K562 (cell line): ENCODE data around the gene ELMO1. TPM values are rescaled to one million over a fixed set of nuclear protein-coding genes. Genes with fewer than 3 reads are reported as not detected.
A peak's percentile ranks its signal among the peaks of the same experiment; 100 is the strongest.

Experiments used
- MCM7 ChIP-seq, 2 experiments: fragments of 450-650 bp; IDR thresholded peaks; 2 replicates each; pipeline ENCODE4 v1.6.1; 2016 to 2018
- RAD21 ChIP-seq, 2 experiments: fragments of 250-450 bp in 1 of 2; fragments of 450-650 bp in 1 of 2; sonication (Bioruptor Pico) in 1 of 2; formaldehyde crosslinking in 1 of 2; IDR thresholded peaks in 1 of 2; conservative IDR thresholded peaks in 1 of 2; 2 replicates each; pipeline versions ENCODE4 v1.4.0 to v1.8.0; 2020 to 2022; ENCODE audit warnings: mild to moderate bottlenecking in 2 of 2, moderate library complexity in 1 of 2
- TEAD2 ChIP-seq: fragments of 450-650 bp; IDR thresholded peaks from 2 replicates; pipeline ENCODE4 v1.6.1; 2016; ENCODE audit warnings: missing genetic modification characterization, control low read depth, missing compliant biosample characterization
- ZNF253 ChIP-seq: fragments of 250-450 bp; sonication (Bioruptor Pico); conservative IDR thresholded peaks from 2 replicates; pipeline ENCODE4 v1.6.1; 2021; ENCODE audit warnings: mild to moderate bottlenecking
- polyA plus RNA-seq, 8 experiments: library from polyadenylated mRNA; depleted of rRNA in 4 of 8; stranded (reverse) in 5 of 8; unstranded in 3 of 8; fragments of >200 nt; fragmentation: Nextera tagmentation in 2 of 8; fragmentation: Illumina TruSeq in 1 of 8; extraction: Ambion mirVana in 2 of 8; extraction: Trizol in 1 of 8; gene quantifications; 2 replicates each; pipeline versions ENCODE4 v1.2.1 to v1.2.3, GENCODE V29; 2011 to 2014; ENCODE audit warnings: inconsistent platforms in 1 of 8, missing spikeins in 1 of 8
- total RNA-seq, 7 experiments: library from RNA; depleted of rRNA in 6 of 7; stranded (reverse); fragments of >200 nt in 6 of 7; fragmentation: Illumina TruSeq in 2 of 7; extraction: Trizol in 2 of 7; gene quantifications; 2 replicates each; pipeline versions ENCODE4 v1.2.1 to v1.2.3, GENCODE V29; 2011 to 2021; ENCODE audit warnings: low replicate concordance in 1 of 7
- TF ChIP-seq, protein P1 (sequence below), 2 experiments: fragments of 450-650 bp; formaldehyde crosslinking in 1 of 2; IDR thresholded peaks; 2 replicates each; pipeline versions ENCODE4 v1.4.0 to v1.6.1; 2014 to 2020; ENCODE audit warnings: mild to moderate bottlenecking in 2 of 2, borderline replicate concordance in 1 of 2, low read depth in 1 of 2
- TF ChIP-seq, protein P2 (sequence below): fragments of 450-650 bp; formaldehyde crosslinking; IDR thresholded peaks from 2 replicates; pipeline ENCODE4 v1.4.0; 2020; ENCODE audit warnings: mild to moderate bottlenecking, moderate library complexity

The ELMO1 gene
- total and polyA plus RNA-seq, 9 of the 15 experiments (the other 6 are each of a cell fraction or from before 2014, with no cell fraction given), result 0.36 to 7.2 (median 3.6) TPM

DNA sequence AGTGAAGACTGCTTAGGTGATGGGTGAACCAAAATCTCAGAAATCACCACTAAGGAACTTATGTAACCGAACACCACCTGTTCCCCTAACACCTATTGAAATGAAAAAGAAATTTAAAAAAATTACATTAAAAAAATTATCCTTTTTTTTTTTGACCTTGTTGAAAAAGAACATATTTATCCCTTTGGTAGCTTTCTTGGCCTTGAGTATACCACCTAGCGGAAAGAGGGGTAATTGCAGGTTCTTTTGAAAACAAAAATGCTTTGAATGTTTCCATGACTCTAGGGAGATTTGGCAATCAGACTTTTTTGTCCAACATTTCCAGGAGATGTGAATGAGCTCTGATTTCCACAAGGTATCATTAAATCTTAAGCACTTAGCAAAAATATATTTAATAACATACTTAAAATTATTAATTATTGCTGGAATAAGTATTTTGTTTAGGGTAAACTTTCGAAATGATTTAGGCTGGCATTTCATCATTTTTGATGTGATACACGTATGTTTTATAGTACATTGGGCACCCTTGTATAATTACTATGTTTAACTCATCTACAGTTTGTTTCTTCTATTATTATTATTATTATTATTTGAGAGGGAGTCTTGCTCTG lies 47.0 kb upstream of the ELMO1 start (continued):
- TF ChIP-seq ZNF253 (no peak), TEAD2 (no peak), MCM7 (IDR thresholded peaks at IDR 0.05) (no peak), RAD21 (CRISPR knock-in tag; conservative IDR thresholded peaks at IDR 0.05 in 1 of 2, IDR thresholded peaks at IDR 0.05 in 1 of 2) (peak; percentile 39 to 50; a peak in 3 of 4 replicates)
- TF ChIP-seq, protein P1, sequence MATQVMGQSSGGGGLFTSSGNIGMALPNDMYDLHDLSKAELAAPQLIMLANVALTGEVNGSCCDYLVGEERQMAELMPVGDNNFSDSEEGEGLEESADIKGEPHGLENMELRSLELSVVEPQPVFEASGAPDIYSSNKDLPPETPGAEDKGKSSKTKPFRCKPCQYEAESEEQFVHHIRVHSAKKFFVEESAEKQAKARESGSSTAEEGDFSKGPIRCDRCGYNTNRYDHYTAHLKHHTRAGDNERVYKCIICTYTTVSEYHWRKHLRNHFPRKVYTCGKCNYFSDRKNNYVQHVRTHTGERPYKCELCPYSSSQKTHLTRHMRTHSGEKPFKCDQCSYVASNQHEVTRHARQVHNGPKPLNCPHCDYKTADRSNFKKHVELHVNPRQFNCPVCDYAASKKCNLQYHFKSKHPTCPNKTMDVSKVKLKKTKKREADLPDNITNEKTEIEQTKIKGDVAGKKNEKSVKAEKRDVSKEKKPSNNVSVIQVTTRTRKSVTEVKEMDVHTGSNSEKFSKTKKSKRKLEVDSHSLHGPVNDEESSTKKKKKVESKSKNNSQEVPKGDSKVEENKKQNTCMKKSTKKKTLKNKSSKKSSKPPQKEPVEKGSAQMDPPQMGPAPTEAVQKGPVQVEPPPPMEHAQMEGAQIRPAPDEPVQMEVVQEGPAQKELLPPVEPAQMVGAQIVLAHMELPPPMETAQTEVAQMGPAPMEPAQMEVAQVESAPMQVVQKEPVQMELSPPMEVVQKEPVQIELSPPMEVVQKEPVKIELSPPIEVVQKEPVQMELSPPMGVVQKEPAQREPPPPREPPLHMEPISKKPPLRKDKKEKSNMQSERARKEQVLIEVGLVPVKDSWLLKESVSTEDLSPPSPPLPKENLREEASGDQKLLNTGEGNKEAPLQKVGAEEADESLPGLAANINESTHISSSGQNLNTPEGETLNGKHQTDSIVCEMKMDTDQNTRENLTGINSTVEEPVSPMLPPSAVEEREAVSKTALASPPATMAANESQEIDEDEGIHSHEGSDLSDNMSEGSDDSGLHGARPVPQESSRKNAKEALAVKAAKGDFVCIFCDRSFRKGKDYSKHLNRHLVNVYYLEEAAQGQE (IDR thresholded peaks at IDR 0.05; ENCODE audit: borderline replicate concordance), result 0 out of 2 replicates have a peak, but pooled peaks have one; percentile 14
- TF ChIP-seq, protein P1 (CRISPR knock-in tag; IDR thresholded peaks at IDR 0.05; ENCODE audit: low read depth), result no peak
- TF ChIP-seq, protein P2, sequence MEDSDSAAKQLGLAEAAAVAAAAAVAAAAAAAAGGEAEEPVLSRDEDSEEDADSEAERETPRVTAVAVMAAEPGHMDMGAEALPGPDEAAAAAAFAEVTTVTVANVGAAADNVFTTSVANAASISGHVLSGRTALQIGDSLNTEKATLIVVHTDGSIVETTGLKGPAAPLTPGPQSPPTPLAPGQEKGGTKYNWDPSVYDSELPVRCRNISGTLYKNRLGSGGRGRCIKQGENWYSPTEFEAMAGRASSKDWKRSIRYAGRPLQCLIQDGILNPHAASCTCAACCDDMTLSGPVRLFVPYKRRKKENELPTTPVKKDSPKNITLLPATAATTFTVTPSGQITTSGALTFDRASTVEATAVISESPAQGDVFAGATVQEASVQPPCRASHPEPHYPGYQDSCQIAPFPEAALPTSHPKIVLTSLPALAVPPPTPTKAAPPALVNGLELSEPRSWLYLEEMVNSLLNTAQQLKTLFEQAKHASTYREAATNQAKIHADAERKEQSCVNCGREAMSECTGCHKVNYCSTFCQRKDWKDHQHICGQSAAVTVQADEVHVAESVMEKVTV, result peak; percentile 8; the same call in 1 of the 2 replicates
- TF ChIP-seq, all 486 proteins: peak for 5
